Measurements from ENCODE around the gene GP1BA. TPM values are rescaled to one million over a fixed set of nuclear protein-coding genes. Genes with fewer than 3 reads are reported as not detected.

Gene GP1BA
- total and polyA plus RNA-seq, 2 donors (not counting 1 experiment from before 2014, with no cell fraction given), result 0.06 TPM; not detected in 1

DNA sequence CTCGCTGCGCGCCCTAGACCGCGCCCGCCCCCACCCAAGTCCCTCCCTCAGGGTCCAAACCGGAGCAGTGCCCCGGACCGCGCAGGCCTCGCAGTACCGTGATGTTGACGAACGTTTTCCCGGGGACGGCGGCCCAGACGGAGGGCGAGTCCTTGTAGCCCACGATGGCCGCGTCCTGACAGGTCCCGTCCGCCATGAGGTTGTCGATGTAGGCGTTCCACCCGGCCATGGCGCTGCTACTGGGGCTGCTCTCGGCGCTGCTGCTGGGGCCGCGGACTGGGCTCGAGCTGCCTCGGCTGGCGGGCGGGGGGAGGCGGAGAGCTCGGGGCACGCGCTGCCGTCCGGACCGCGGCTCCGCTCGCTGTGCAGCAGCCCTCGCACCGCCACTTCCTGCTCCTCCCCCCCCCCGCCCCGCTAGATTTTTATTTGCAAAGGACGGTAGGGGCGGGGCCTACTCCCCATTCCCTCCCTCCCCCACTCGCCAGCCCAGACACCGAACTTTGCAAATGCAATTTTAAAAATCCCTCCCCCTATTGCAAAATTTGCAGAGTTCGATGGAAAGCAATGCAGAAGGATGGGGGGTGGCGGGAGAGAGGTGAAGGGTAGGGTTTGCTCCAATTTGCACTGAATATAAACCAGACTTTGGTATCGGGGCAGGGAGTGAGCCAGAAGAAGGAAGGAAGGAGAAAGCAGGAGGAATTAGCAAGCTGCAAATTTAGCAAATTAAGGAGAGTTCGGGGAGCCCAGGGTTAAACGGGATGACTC, 16.3 kb downstream of the GP1BA start, which contains the start of gene PFN1:
TSS of gene PFN1 (minus strand) at position 365 of the 765 bp plus-strand sequence. CDS start at position 229, 136 bp downstream.
- Histone ChIP-seq H3K79me2 (ENCODE audit: control insufficient read depth, insufficient read depth, low read length) (peaks cover 49% of the 10 kb centered on the region), H2AFZ (ENCODE audit: insufficient read depth, low read depth, low read length, poor library complexity, severe bottlenecking) (peak within 1 kb of the TSS; percentile 97), H3K9ac (ENCODE audit: low read length) (peak within 1 kb of the TSS; percentile 97), H3K4me3 (ENCODE audit: control extremely low read depth in 1 of 5, extremely low read depth in 1 of 5, insufficient read depth in 1 of 5, low read depth in 2 of 5, low read length in 4 of 5) (peak within 1 kb of the TSS; percentile 75 to 99 (median 99)), H4K20me1 (ENCODE audit: control insufficient read depth, insufficient read depth, low read length, poor library complexity, severe bottlenecking) (peaks cover 43% of the 10 kb centered on the region), H3K9me3 (ENCODE audit: control extremely low read depth in 1 of 3, control insufficient read depth in 2 of 3, insufficient read depth in 1 of 3, low read length in 2 of 3) (no peaks in the 10 kb centered on the region), H3K36me3 (replicated peaks in 1 of 2; ENCODE audit: control extremely low read depth in 1 of 2, control insufficient read depth in 1 of 2, extremely low read depth in 1 of 2, insufficient read depth in 2 of 2, low read length in 1 of 2) (peaks cover 0 to 30% of the 10 kb centered on the region in 2 experiments), H3K27ac (ENCODE audit: low read length in 2 of 2) (peak within 1 kb of the TSS; percentile 93 to 94), H3K27me3 (replicated peaks in 1 of 4; ENCODE audit: control extremely low read depth in 1 of 4, control insufficient read depth in 3 of 4, insufficient read depth in 4 of 4, low read length in 3 of 4) (no peaks in the 10 kb centered on the region), H3K4me2 (replicated peaks; ENCODE audit: low read depth, low read length, poor library complexity, severe bottlenecking) (peak within 1 kb of the TSS; percentile 98), H3K4me1 (ENCODE audit: control insufficient read depth in 2 of 2, insufficient read depth in 2 of 2, low read length in 2 of 2) (peaks cover 43 to 50% of the 10 kb centered on the region in 2 donors)
- peak; percentile 61 for ATAC-seq (ENCODE audit: low read depth)
- Mint-ChIP-seq H3K27ac (peak within 1 kb of the TSS; percentile 99), H3K4me1 (peaks cover 51% of the 10 kb centered on the region), H3K9me3 (ENCODE audit: insufficient read depth) (no peaks in the 10 kb centered on the region), H3K27me3 (no peaks in the 10 kb centered on the region), H3K4me3 (peak within 1 kb of the TSS; percentile 98)
- no peak for TF ChIP-seq CTCF (IDR thresholded peaks at IDR 0.05)
- TF ChIP-seq EZH2 (IDR thresholded peaks at IDR 0.05; ENCODE audit: borderline replicate concordance, insufficient read depth, low read depth, low read length, poor library complexity, severe bottlenecking), result no peak
- ChIA-PET POLR2A (interaction anchor here (0.5 to 4.9 kb wide), 13 partner anchors 9 to 1945 kb away, joined by 3 to 81 read pairs (median 4); partner anchors contain the start of genes INCA1, KIF1C, RNF167 and SLC25A11), CTCF (interaction anchor here (1.1 to 3.0 kb wide), 5 partner anchors 8 to 49 kb away, joined by 3 to 16 read pairs (median 4); partner anchors contain the start of genes INCA1, KIF1C, RNF167 and SLC25A11)
- intact Hi-C loops (cut with micrococcal nuclease), result loop anchor here (1.0 to 10.0 kb wide), 8 partner anchors 8 to 986 kb away; partner anchors contain the start of genes ARRB2, ATP2A3, INCA1 and KIF1C
- under 1% methylated on average over 51 of the region's 59 CpGs for WGBS (ENCODE audit: insufficient coverage)
- DNase-seq, result peak; percentile 94

All from B cell (primary cell).